ENCODE results near the gene IGLL1.
A peak's percentile ranks its signal among the peaks of the same experiment; 100 is the strongest.
"Not testable (repeated sequence)": the region's sequence is repeated elsewhere in the genome, so short reads cannot be mapped to it uniquely, and the experiment has no call there.

IGLL1 gene

DNA sequence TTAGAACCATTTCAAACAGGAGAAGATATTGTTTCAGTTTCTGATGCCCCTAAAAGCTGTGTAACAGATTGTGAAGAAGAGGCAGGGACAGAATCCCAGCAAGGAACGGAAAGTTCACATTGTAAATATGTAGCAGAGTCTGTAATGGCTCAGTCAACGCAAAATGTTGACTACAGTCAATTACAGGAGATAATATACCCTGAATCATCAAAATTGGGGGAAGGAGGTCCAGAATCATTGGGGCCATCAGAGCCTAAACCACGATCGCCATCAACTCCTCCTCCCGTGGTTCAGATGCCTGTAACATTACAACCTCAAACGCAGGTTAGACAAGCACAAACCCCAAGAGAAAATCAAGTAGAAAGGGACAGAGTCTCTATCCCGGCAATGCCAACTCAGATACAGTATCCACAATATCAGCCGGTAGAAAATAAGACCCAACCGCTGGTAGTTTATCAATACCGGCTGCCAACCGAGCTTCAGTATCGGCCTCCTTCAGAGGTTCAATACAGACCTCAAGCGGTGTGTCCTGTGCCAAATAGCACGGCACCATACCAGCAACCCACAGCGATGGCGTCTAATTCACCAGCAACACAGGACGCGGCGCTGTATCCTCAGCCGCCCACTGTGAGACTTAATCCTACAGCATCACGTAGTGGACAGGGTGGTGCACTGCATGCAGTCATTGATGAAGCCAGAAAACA is 40.8 kb downstream of the IGLL1 start:
- H3K4me1 Mint-ChIP-seq: peaks cover 83% of the 10 kb centered on the region
- TF ChIP-seq, protein P1, sequence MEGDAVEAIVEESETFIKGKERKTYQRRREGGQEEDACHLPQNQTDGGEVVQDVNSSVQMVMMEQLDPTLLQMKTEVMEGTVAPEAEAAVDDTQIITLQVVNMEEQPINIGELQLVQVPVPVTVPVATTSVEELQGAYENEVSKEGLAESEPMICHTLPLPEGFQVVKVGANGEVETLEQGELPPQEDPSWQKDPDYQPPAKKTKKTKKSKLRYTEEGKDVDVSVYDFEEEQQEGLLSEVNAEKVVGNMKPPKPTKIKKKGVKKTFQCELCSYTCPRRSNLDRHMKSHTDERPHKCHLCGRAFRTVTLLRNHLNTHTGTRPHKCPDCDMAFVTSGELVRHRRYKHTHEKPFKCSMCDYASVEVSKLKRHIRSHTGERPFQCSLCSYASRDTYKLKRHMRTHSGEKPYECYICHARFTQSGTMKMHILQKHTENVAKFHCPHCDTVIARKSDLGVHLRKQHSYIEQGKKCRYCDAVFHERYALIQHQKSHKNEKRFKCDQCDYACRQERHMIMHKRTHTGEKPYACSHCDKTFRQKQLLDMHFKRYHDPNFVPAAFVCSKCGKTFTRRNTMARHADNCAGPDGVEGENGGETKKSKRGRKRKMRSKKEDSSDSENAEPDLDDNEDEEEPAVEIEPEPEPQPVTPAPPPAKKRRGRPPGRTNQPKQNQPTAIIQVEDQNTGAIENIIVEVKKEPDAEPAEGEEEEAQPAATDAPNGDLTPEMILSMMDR (IDR thresholded peaks at IDR 0.05; ENCODE audit: unreplicated experiment in 3 of 3): peak; percentile 83 to 85 (median 85)
- H3K27ac Mint-ChIP-seq: peak overlapping the region; percentile 99 to 100 (median 99)
- peak overlapping the region; percentile 0 to 12 (median 11) for H3K4me3 Mint-ChIP-seq
- H3K9me3 Mint-ChIP-seq: no peaks in the 10 kb centered on the region
- no peaks in the 10 kb centered on the region for H3K36me3 Mint-ChIP-seq (ENCODE audit: low read depth)
- peaks cover 3% of the 10 kb centered on the region for H3K27me3 Mint-ChIP-seq (ENCODE audit: low read depth)

DNA sequence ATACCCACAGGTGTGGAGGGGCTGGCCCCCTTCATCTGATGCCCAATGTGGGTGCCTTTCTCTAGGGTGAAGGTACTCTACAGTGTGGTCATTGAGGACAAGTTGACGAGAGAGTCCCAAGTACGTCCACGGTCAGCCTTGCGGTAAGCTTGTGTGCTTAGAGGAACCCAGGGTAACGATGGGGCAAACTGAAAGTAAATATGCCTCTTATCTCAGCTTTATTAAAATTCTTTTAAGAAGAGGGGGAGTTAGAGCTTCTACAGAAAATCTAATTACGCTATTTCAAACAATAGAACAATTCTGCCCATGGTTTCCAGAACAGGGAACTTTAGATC is 41.4 kb downstream of the IGLL1 start:
- not testable (repeated sequence) for H3K9me3 Mint-ChIP-seq; H3K27me3 Mint-ChIP-seq (ENCODE audit: low read depth); H3K36me3 Mint-ChIP-seq (ENCODE audit: low read depth)
- Mint-ChIP-seq H3K4me1 (peaks cover 79% of the 10 kb centered on the region), H3K4me3 (peak overlapping the region; percentile 12 to 36 (median 28)), H3K27ac (peak overlapping the region; percentile 99 to 100 (median 99))

DNA sequence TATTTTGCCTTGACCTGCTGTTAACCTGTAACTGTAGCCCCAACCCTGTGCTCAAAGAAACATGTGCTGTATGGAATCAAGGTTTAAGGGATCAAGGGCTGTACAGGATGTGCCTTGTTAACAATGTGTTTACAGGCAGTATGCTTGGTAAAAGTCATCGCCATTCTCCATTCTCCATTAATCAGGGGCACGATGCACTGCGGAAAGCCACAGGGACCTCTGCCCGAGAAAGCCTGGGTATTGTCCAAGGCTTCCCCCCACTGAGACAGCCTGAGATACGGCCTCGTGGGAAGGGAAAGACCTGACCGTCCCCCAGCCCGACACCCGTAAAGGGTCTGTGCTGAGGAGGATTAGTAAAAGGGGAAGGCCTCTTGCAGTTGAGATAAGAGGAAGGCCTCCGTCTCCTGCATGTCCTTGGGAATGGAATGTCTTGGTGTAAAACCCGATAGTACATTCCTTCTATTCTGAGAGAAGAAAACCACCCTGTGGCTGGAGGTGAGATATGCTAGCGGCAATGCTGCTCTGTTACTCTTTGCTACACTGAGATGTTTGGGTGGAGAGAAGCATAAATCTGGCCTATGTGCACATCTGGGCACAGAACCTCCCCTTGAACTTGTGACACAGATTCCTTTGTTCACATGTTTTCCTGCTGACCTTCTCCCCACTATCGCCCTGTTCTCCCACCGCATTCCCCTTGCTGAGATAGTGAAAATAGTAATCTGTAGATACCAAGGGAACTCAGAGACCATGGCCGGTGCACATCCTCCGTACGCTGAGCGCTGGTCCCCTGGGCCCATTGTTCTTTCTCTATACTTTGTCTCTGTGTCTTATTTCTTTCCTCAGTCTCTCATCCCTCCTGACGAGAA is 42.0 kb downstream of the IGLL1 start:
- Mint-ChIP-seq H3K4me3 (peak overlapping the region; percentile 6 to 36 (median 28)), H3K27ac (peak overlapping the region; percentile 99 to 100 (median 99)), H3K4me1 (peaks cover 79% of the 10 kb centered on the region)
- H3K27me3 Mint-ChIP-seq (ENCODE audit: low read depth); H3K9me3 Mint-ChIP-seq; H3K36me3 Mint-ChIP-seq (ENCODE audit: low read depth): not testable (repeated sequence)
- TF ChIP-seq, protein P1 (IDR thresholded peaks at IDR 0.05; ENCODE audit: unreplicated experiment in 3 of 3): peak; percentile 36 to 42 (median 41)

DNA sequence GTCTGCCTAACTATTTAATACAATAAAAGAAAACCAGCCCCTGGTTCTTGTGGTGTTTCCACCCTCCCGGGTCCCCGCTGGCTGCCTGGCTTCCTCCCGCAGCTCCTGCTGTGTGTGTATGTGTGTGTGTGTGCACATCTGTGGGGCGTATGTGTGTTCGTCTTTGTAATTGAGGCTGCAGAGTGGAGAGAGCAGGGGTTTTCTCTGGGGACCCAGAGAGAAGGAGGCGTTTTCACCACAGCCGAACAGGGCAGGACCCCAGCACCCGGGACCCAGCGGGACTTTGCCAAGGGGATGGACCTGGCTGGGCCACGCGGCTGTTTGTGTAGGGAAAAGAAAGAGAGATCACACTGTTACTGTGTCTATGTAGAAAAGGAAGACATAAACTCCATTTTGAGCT is 42.7 kb downstream of the IGLL1 start:
- Mint-ChIP-seq H3K9me3 (no peaks in the 10 kb centered on the region), H3K36me3 (ENCODE audit: low read depth) (no peaks in the 10 kb centered on the region), H3K4me3 (peak overlapping the region; percentile 0 to 6 (median 4)), H3K4me1 (peaks cover 75% of the 10 kb centered on the region), H3K27ac (peak overlapping the region; percentile 99 to 100 (median 99)), H3K27me3 (ENCODE audit: low read depth) (peaks cover 3% of the 10 kb centered on the region)
- TF ChIP-seq, protein P1 (IDR thresholded peaks at IDR 0.05; ENCODE audit: unreplicated experiment in 3 of 3): no peak

DNA sequence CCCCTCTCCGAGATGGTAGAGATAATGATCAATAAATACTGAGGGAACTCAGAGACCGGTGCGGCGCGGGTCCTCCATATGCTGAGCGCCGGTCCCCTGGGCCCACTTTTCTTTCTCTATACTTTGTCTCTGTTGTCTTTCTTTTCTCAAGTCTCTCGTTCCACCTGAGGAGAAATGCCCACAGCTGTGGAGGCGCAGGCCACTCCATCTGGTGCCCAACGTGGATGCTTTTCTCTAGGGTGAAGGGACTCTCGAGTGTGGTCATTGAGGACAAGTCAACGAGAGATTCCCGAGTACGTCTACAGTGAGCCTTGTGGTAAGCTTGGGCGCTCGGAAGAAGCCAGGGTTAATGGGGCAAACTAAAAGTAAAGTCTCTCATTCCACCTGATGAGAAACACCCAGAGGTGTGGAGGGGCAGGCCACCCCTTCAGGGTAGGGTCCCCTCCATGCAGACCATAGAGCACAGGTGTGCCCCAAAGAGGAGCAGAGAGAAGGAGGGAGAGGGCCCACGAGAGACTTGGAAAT is 43.2 kb downstream of the IGLL1 start:
- H3K4me1 Mint-ChIP-seq: peaks cover 72% of the 10 kb centered on the region
- H3K4me3 Mint-ChIP-seq: no peak overlapping the region
- H3K27ac Mint-ChIP-seq: peak overlapping the region; percentile 99 to 100 (median 99)
- TF ChIP-seq, protein P1 (IDR thresholded peaks at IDR 0.05; ENCODE audit: unreplicated experiment in 3 of 3): no peak
- H3K9me3 Mint-ChIP-seq: no peaks in the 10 kb centered on the region
- peaks cover 2% of the 10 kb centered on the region for H3K27me3 Mint-ChIP-seq (ENCODE audit: low read depth)
- H3K36me3 Mint-ChIP-seq (ENCODE audit: low read depth): no peaks in the 10 kb centered on the region

DNA sequence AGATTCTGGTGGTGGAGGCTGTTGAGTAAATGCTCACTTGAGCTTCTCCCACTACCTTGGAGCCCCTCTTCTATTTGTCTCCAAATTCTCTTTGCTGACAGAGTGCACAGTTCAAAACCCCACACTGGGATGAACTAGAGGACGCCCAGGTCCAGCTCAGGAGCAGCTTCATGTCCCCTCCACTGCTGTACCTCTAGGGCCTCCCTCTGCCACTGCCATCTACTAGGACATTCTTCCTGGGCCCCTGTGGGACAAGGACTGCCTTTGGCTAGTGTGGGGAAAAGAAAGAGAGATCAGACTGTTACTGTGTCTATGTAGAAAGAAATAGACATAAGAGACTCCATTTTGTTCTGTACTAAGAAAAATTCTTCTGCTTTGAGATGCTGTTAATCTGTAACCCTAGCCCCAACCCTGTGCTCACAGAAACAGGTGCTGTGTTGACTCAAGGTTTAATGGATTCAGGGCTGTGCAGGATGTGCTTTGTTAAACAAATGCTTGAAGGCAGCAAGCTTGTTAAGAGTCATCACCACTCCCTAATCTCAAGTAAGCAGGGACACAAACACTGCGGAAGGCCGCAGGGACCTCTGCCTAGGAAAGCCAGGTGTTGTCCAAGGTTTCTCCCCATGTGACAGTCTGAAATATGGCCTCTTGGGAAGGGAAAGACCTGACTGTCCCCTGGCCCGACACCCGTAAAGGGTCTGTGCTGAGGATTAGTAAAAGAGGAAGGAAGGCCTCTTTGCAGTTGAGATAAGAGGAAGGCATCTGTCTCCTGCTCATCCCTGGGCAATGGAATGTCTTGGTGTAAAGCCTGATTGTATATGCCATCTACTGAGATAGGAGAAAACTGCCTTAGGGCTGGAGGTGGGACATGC is 44.1 kb downstream of the IGLL1 start:
- not testable (repeated sequence) for H3K27me3 Mint-ChIP-seq (ENCODE audit: low read depth)

More for the DNA sequence above, 44.1 kb downstream of the IGLL1 start:
- H3K9me3 Mint-ChIP-seq; H3K36me3 Mint-ChIP-seq (ENCODE audit: low read depth): not testable (repeated sequence)
- H3K4me3 Mint-ChIP-seq: peak overlapping the region; percentile 31 to 44 (median 38)
- H3K27ac Mint-ChIP-seq: peak overlapping the region; percentile 99 to 100 (median 99)
- H3K4me1 Mint-ChIP-seq: peaks cover 69% of the 10 kb centered on the region
